ENCODE results near the gene DAGLA.
A peak's percentile ranks its signal among the peaks of the same experiment; 100 is the strongest.
"Not testable (repeated sequence)": the region's sequence is repeated elsewhere in the genome, so short reads cannot be mapped to it uniquely, and the experiment has no call there.

The DAGLA gene

GRCh38 chr11:61654397-61654829, 25.8 kb upstream of the DAGLA start:
- no peak overlapping the region for H3K4me3 ChIP-seq (ENCODE audit: low read depth, low read length)
- DNase-seq (ENCODE audit: low read depth), result no peak
- TF ChIP-seq CTCF (IDR thresholded peaks at IDR 0.05; ENCODE audit: low read depth, low read length, missing control alignments), result no peak
- in situ Hi-C loops (cut with HindIII; ENCODE audit: low sequenced_read_pairs), result no loop called here

GRCh38 chr11:61655266-61656159, 24.7 kb upstream of the DAGLA start:
- H3K4me3 ChIP-seq (ENCODE audit: low read depth, low read length); in situ Hi-C loops (cut with HindIII; ENCODE audit: low sequenced_read_pairs); DNase-seq (ENCODE audit: low read depth): not testable (repeated sequence)

GRCh38 chr11:61656347-61657077, 23.7 kb upstream of the DAGLA start:
- H3K4me3 ChIP-seq (ENCODE audit: low read depth, low read length), result no peak overlapping the region
- in situ Hi-C loops (cut with HindIII; ENCODE audit: low sequenced_read_pairs), result no loop called here
- DNase-seq (ENCODE audit: low read depth), result no peak
- no peak for TF ChIP-seq CTCF (IDR thresholded peaks at IDR 0.05; ENCODE audit: low read depth, low read length, missing control alignments)

GRCh38 chr11:61657566-61658290, 22.5 kb upstream of the DAGLA start:
- no peak for TF ChIP-seq CTCF (IDR thresholded peaks at IDR 0.05; ENCODE audit: low read depth, low read length, missing control alignments)
- DNase-seq (ENCODE audit: low read depth), result no peak
- no peak overlapping the region for H3K4me3 ChIP-seq (ENCODE audit: low read depth, low read length)
- in situ Hi-C loops (cut with HindIII; ENCODE audit: low sequenced_read_pairs), result no loop called here

GRCh38 chr11:61659413-61660196, 20.6 kb upstream of the DAGLA start:
- in situ Hi-C loops (cut with HindIII; ENCODE audit: low sequenced_read_pairs), result no loop called here
- no peak for TF ChIP-seq CTCF (IDR thresholded peaks at IDR 0.05; ENCODE audit: low read depth, low read length, missing control alignments)
- no peak overlapping the region for H3K4me3 ChIP-seq (ENCODE audit: low read depth, low read length)
- no peak for DNase-seq (ENCODE audit: low read depth)

- TF ChIP-seq CTCF (IDR thresholded peaks at IDR 0.05; ENCODE audit: low read depth, low read length, missing control alignments), result peak; percentile 8
- DNase-seq (ENCODE audit: low read depth); in situ Hi-C loops (cut with HindIII; ENCODE audit: low sequenced_read_pairs): not testable (repeated sequence)
Measured at GRCh38 chr11:61660997-61661396, 19.2 kb upstream of the DAGLA start.

More at GRCh38 chr11:61660997-61661396, 19.2 kb upstream of the DAGLA start:
- not testable (repeated sequence) for H3K4me3 ChIP-seq (ENCODE audit: low read depth, low read length)

Data from astrocyte of the cerebellum (primary cell).